SK-N-SH (cell line): ENCODE data around the gene ADRA2A. TPM values are rescaled to one million over a fixed set of nuclear protein-coding genes. Genes with fewer than 3 reads are reported as not detected.

ENCODE experiments used
- CTCF ChIA-PET: fragments of 300-600, 350-600 bp; formaldehyde crosslinking; extraction: SDS; loops from one replicate; lab custom pipeline; 2021; lab: Yijun Ruan, JAX
- POLR2A ChIA-PET: fragments of 350-600 bp; sonication (Branson Sonifier 250); formaldehyde crosslinking; extraction: SDS; loops from one replicate; lab custom pipeline; 2020; ENCODE audit warnings: antibody characterized with exemption, inconsistent platforms; lab: Yijun Ruan, JAX
- DNase-seq: peaks from one replicate; pipeline ENCODE4 v3.0.0; 2012
- H2AFZ ChIP-seq: fragments of 200-600 bp; sonication (generic); 2 replicates; pipeline ENCODE4 v1.8.1; 2016; ENCODE audit warnings: antibody characterized with exemption, mild to moderate bottlenecking, low read depth
- H3F3A ChIP-seq: fragments of 200-600 bp; sonication (generic); replicated peaks from 2 replicates; pipeline ENCODE3; 2016; ENCODE audit warnings: antibody characterized with exemption, mild to moderate bottlenecking; ENCODE audit not compliant: insufficient read depth
- H3K27ac ChIP-seq, 2 experiments: fragments of 200-500 bp in 1 of 2; fragments of 200-600 bp in 1 of 2; sonication (Bioruptor generic) in 1 of 2; sonication (generic), shearing (Covaris generic) in 1 of 2; 2 replicates each; pipeline versions ENCODE4 v1.5.1 to v1.6.1; 2014 to 2016; ENCODE audit warnings: low read depth in 2 of 2, inconsistent platforms in 1 of 2, low read length in 1 of 2, mild to moderate bottlenecking in 1 of 2, mixed read lengths in 1 of 2
- H3K27me3 ChIP-seq: fragments of 200-600 bp; sonication (generic), shearing (Covaris generic); 2 replicates; pipeline ENCODE4 v1.6.1; 2016; ENCODE audit warnings: mixed run types; ENCODE audit not compliant: insufficient read depth
- H3K36me3 ChIP-seq, 2 experiments: fragments of 200-500 bp in 1 of 2; fragments of 200-600 bp in 1 of 2; sonication (Bioruptor generic) in 1 of 2; sonication (generic) in 1 of 2; replicated peaks in 1 of 2; 2 replicates each; pipeline versions ENCODE3 to v1.5.1; 2014 to 2016; ENCODE audit warnings: low read length in 1 of 2, mild to moderate bottlenecking in 1 of 2; ENCODE audit not compliant: insufficient read depth in 2 of 2, control insufficient read depth in 1 of 2
- H3K4me1 ChIP-seq, 2 experiments: fragments of 200-500 bp in 1 of 2; fragments of 200-600 bp in 1 of 2; sonication (Bioruptor generic) in 1 of 2; sonication (generic), shearing (Covaris generic) in 1 of 2; 2 replicates each; pipeline versions ENCODE4 v1.5.1 to v1.6.1; 2014 to 2016; ENCODE audit warnings: low read depth in 1 of 2, low read length in 1 of 2, mixed run types in 1 of 2; ENCODE audit not compliant: insufficient read depth in 2 of 2, control insufficient read depth in 1 of 2
- H3K4me2 ChIP-seq: fragments of 200-600 bp; sonication (generic), shearing (Covaris generic); 2 replicates; pipeline ENCODE4 v1.6.1; 2017; ENCODE audit warnings: mixed run types
- H3K4me3 ChIP-seq, 2 experiments: fragments of 200-500 bp in 1 of 2; fragments of 200-600 bp in 1 of 2; sonication (Bioruptor generic) in 1 of 2; sonication (generic), shearing (Covaris generic) in 1 of 2; 2 replicates each; pipeline versions ENCODE4 v1.5.1 to v1.8.1; 2014 to 2016; ENCODE audit warnings: low read depth in 2 of 2, inconsistent platforms in 1 of 2, low read length in 1 of 2, mild to moderate bottlenecking in 1 of 2, mixed read lengths in 1 of 2, moderate library complexity in 1 of 2
- H3K79me2 ChIP-seq: fragments of 200-600 bp; sonication (generic); 2 replicates; pipeline ENCODE4 v1.8.1; 2017; ENCODE audit warnings: mild to moderate bottlenecking; ENCODE audit not compliant: insufficient read depth
- H3K9ac ChIP-seq: fragments of 200-600 bp; sonication (generic); 2 replicates; pipeline ENCODE4 v1.6.1; 2017; ENCODE audit warnings: mixed run types
- H3K9me2 ChIP-seq: fragments of 200-600 bp; sonication (generic); 2 replicates; pipeline ENCODE4 v1.6.1; 2017; ENCODE audit warnings: mixed run types
- H3K9me3 ChIP-seq: fragments of 200-600 bp; sonication (generic); 2 replicates; pipeline ENCODE4 v1.6.1; 2017; ENCODE audit warnings: mixed run types, mild to moderate bottlenecking, moderate library complexity
- H4K20me1 ChIP-seq: fragments of 200-600 bp; sonication (generic); 2 replicates; pipeline ENCODE4 v1.6.1; 2017; ENCODE audit warnings: mild to moderate bottlenecking, mixed run types; ENCODE audit not compliant: insufficient read depth
- EP300 ChIP-seq, 2 experiments: IDR thresholded peaks; 2 replicates each; pipeline versions ENCODE4 v1.4.0 to v1.6.1; 2012; ENCODE audit warnings: borderline replicate concordance in 1 of 2, low read depth in 1 of 2, low read length in 1 of 2
- FOXJ3 ChIP-seq: sonication (generic); formaldehyde crosslinking; IDR thresholded peaks from 2 replicates; pipeline ENCODE4 v1.5.1; 2020; ENCODE audit warnings: mild to moderate bottlenecking, missing genetic modification reagents
- FOXM1 ChIP-seq: IDR thresholded peaks from 2 replicates; pipeline ENCODE4 v1.4.0; 2012; ENCODE audit warnings: low read depth, mild to moderate bottlenecking
- GATA2 ChIP-seq: sonication (generic); formaldehyde crosslinking; IDR thresholded peaks from 2 replicates; pipeline ENCODE4 v1.5.0; 2020; ENCODE audit warnings: mild to moderate bottlenecking, missing genetic modification reagents
- MEF2A ChIP-seq: IDR thresholded peaks from 2 replicates; pipeline ENCODE4 v1.4.0; 2012; ENCODE audit warnings: low read depth, borderline replicate concordance
- POLR2AphosphoS5 ChIP-seq: IDR thresholded peaks from 2 replicates; pipeline ENCODE4 v1.6.1; 2012; ENCODE audit warnings: low read depth, low read length
- RCOR1 ChIP-seq: fragments of 150-350 bp; IDR thresholded peaks from 2 replicates; pipeline ENCODE4 v1.6.1; 2017; ENCODE audit warnings: antibody characterized with exemption, low read length
- TAF1 ChIP-seq: IDR thresholded peaks from 2 replicates; pipeline ENCODE4 v1.6.1; 2012; ENCODE audit warnings: low read depth, mild to moderate bottlenecking, low read length, moderate library complexity, borderline replicate concordance
- WGBS: methylation state at CpG from one replicate; pipeline ENCODE4 v1.1.6; 2017; ENCODE audit warnings: low lambda C conversion rate; 5-methylcytosine and 5-hydroxymethylcytosine counted together
- polyA plus RNA-seq, 3 experiments: library from polyadenylated mRNA; depleted of rRNA; stranded (reverse); fragments of >200 nt; gene quantifications; 2 replicates each; pipeline ENCODE4 v1.2.3, GENCODE V29; 2012
- TF ChIP-seq, protein P1 (sequence below): IDR thresholded peaks from 2 replicates; pipeline ENCODE4 v1.4.0; 2012; ENCODE audit warnings: low read depth, borderline replicate concordance
- TF ChIP-seq, protein P2 (sequence below): fragments of 200-600 bp; sonication (generic); IDR thresholded peaks from 2 replicates; pipeline ENCODE4 v1.6.1; 2017; ENCODE audit warnings: antibody characterized with exemption, mild to moderate bottlenecking, moderate library complexity
- TF ChIP-seq, protein P3 (sequence below): fragments of 150-350 bp; IDR thresholded peaks from 2 replicates; pipeline ENCODE4 v1.6.1; 2016; ENCODE audit warnings: mild to moderate bottlenecking, low read depth, low read length

The ADRA2A gene
- polyA plus RNA-seq, 1 of the 3 experiments (the other 2 are of a cell fraction), result 0.02 TPM

DNA sequence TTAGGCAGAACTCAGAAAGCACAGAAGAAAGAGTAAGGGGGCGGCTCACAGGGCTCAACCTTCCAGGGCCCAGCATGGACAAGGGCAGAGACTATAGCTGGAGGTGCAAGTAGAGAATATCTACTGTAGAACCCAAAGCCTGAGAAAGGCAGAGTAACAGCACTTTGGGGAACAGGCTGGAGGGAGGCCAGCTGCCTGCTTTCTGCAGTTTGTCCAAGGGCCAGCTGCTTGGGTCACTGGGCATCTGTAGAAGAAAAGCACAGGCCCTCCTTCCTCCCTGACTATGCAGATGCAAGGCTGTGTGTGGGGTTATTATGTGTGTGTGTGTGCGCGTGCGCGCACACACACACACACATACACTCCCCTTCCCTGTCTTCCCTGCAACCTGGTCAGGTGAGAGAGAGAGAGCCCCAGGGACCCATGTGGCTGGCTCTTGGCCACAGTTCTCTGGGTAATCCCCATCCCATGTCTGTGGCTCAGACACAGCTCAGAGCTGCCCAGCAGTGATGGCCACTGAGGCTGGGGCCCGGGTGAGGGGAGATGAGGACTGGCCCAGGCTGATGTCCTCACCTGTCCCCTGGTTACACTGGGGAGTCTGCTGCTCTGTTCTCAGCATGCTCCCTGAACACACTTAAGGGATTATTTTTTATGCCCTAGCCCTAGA lies 9.0 kb downstream of the ADRA2A start:
- CTCF ChIA-PET, result interaction anchor here (1.8 to 3.0 kb wide), 2 partner anchors 9 to 1051 kb away, joined by 12 to 13 read pairs; partner anchors contain the start of gene ADRA2A

More for the DNA sequence above, 9.0 kb downstream of the ADRA2A start:
- no peaks in the 10 kb centered on the region for H3K27me3 ChIP-seq
- H3K27ac ChIP-seq, result no peak overlapping the region
- no peak for TF ChIP-seq RCOR1
- TF ChIP-seq, protein P1, sequence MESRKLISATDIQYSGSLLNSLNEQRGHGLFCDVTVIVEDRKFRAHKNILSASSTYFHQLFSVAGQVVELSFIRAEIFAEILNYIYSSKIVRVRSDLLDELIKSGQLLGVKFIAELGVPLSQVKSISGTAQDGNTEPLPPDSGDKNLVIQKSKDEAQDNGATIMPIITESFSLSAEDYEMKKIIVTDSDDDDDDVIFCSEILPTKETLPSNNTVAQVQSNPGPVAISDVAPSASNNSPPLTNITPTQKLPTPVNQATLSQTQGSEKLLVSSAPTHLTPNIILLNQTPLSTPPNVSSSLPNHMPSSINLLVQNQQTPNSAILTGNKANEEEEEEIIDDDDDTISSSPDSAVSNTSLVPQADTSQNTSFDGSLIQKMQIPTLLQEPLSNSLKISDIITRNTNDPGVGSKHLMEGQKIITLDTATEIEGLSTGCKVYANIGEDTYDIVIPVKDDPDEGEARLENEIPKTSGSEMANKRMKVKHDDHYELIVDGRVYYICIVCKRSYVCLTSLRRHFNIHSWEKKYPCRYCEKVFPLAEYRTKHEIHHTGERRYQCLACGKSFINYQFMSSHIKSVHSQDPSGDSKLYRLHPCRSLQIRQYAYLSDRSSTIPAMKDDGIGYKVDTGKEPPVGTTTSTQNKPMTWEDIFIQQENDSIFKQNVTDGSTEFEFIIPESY, result no peak
- TF ChIP-seq EP300 (IDR thresholded peaks at IDR 0.05; ENCODE audit: borderline replicate concordance in 1 of 2, low read depth in 1 of 2, low read length in 1 of 2), result no peak
- TF ChIP-seq, protein P2, sequence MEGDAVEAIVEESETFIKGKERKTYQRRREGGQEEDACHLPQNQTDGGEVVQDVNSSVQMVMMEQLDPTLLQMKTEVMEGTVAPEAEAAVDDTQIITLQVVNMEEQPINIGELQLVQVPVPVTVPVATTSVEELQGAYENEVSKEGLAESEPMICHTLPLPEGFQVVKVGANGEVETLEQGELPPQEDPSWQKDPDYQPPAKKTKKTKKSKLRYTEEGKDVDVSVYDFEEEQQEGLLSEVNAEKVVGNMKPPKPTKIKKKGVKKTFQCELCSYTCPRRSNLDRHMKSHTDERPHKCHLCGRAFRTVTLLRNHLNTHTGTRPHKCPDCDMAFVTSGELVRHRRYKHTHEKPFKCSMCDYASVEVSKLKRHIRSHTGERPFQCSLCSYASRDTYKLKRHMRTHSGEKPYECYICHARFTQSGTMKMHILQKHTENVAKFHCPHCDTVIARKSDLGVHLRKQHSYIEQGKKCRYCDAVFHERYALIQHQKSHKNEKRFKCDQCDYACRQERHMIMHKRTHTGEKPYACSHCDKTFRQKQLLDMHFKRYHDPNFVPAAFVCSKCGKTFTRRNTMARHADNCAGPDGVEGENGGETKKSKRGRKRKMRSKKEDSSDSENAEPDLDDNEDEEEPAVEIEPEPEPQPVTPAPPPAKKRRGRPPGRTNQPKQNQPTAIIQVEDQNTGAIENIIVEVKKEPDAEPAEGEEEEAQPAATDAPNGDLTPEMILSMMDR, result no peak
- TF ChIP-seq, protein P3, sequence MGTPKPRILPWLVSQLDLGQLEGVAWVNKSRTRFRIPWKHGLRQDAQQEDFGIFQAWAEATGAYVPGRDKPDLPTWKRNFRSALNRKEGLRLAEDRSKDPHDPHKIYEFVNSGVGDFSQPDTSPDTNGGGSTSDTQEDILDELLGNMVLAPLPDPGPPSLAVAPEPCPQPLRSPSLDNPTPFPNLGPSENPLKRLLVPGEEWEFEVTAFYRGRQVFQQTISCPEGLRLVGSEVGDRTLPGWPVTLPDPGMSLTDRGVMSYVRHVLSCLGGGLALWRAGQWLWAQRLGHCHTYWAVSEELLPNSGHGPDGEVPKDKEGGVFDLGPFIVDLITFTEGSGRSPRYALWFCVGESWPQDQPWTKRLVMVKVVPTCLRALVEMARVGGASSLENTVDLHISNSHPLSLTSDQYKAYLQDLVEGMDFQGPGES, result no peak
- TF ChIP-seq FOXM1, result no peak
- no peak for TF ChIP-seq MEF2A
- TF ChIP-seq TAF1, result no peak
- TF ChIP-seq POLR2AphosphoS5, result no peak
- TF ChIP-seq GATA2 (CRISPR knock-in tag), result no peak
- no peak for TF ChIP-seq FOXJ3 (CRISPR knock-in tag)
- H3K4me2 ChIP-seq, result no peak overlapping the region
- no peak overlapping the region for H3K9ac ChIP-seq
- no peaks in the 10 kb centered on the region for H3K36me3 ChIP-seq
- no peaks in the 10 kb centered on the region for H3K9me2 ChIP-seq
- no peaks in the 10 kb centered on the region for H3K9me3 ChIP-seq
- H4K20me1 ChIP-seq, result no peaks in the 10 kb centered on the region
- 69% methylated on average over 5 of the region's 6 CpGs for WGBS
- H3K79me2 ChIP-seq, result no peaks in the 10 kb centered on the region
- POLR2A ChIA-PET, result no interaction called here
- H3F3A ChIP-seq, result no peaks in the 10 kb centered on the region
- no peaks in the 10 kb centered on the region; a peak in 1 of 4 replicates for H3K4me1 ChIP-seq
- no peak overlapping the region for H2AFZ ChIP-seq
- no peak overlapping the region for H3K4me3 ChIP-seq
- DNase-seq, result no peak
